Left lung (tissue), 10 donors: ENCODE data around the gene PDE8B. TPM values are rescaled to one million over a fixed set of nuclear protein-coding genes. Genes with fewer than 3 reads are reported as not detected.

Experiments
- ATAC-seq: fragments of 200-7000 bp; cut with Tn5 transposase; one replicate; pipeline ENCODE4 v1.9.1; 2020; ENCODE audit warnings: moderate library complexity
- DNase-seq, 4 donors: peaks; one replicate each; pipeline ENCODE4 v3.0.0-alpha.2; 2013 to 2020
- H3K27ac ChIP-seq, 2 donors: fragments of 200-600 bp; sonication (generic) in 1 of 2; one replicate each; pipeline versions ENCODE4 v1.5.0 to v1.8.0; 2020 to 2021
- H3K27me3 ChIP-seq, 2 donors: fragments of 200-600 bp; sonication (generic) in 1 of 2; one replicate each; pipeline versions ENCODE4 v1.5.0 to v1.8.0; 2020 to 2021
- H3K36me3 ChIP-seq, 2 donors: fragments of 200-600 bp; sonication (generic) in 1 of 2; one replicate each; pipeline versions ENCODE4 v1.5.0 to v1.8.0; 2020 to 2021
- H3K4me1 ChIP-seq, 2 donors: fragments of 200-600 bp; one replicate each; pipeline ENCODE4 v1.8.0; 2021
- H3K4me3 ChIP-seq, 2 donors: fragments of 200-600 bp; sonication (generic) in 1 of 2; one replicate each; pipeline versions ENCODE4 v1.5.0 to v1.8.0; 2020 to 2021; ENCODE audit warnings: mild to moderate bottlenecking in 1 of 2
- H3K9me3 ChIP-seq, 2 donors: fragments of 200-600 bp; sonication (generic) in 1 of 2; one replicate each; pipeline versions ENCODE4 v1.5.0 to v1.8.0; 2020 to 2021
- intact Hi-C, 2 donors: fragments of 100-400 bp; cut with DNase I; formaldehyde crosslinking; loops; one replicate each; pipeline versions ENCODE4 v1.11.2 to v1.14.2; 2022
- polyA plus RNA-seq, 6 donors: library from polyadenylated mRNA; unstranded; fragments of 120-200 nt; gene quantifications; one replicate each; pipeline ENCODE4 v1.2.1, GENCODE V29; 2013; ENCODE audit not compliant: insufficient read length in 6 of 6
- total RNA-seq, 2 donors: library from RNA; stranded (reverse); fragmentation: NEBNext Ultra II Directional; extraction: Animal tissue kit (Norgen Biotek cat#: 25700); gene quantifications; one replicate each; pipeline ENCODE4 v1.2.1, GENCODE V29; 2021
- TF ChIP-seq, protein P1 (sequence below), 2 donors: fragments of 200-600 bp; sonication (generic) in 1 of 2; IDR thresholded peaks; one replicate each; pipeline versions ENCODE4 v1.5.0 to v1.8.0; 2021; ENCODE audit warnings: antibody characterized with exemption in 2 of 2
- donor health status: DM: no; HTN: yes; CAD: no.
- donor health status: DM: no; HTN: no; CAD: no.

The PDE8B gene
- total and polyA plus RNA-seq, 8 donors: 3.3 to 8.7 (median 6.5) TPM

GRCh38 chr5:77428526-77428925 lies 218.0 kb downstream of the PDE8B start:
- Histone ChIP-seq H3K4me3 (no peak overlapping the region), H3K36me3 (peaks cover 0 to 49% of the 10 kb centered on the region in 2 donors), H3K9me3 (no peaks in the 10 kb centered on the region), H3K27ac (no peak overlapping the region), H3K4me1 (peaks cover 0 to 3% of the 10 kb centered on the region in 2 donors), H3K27me3 (no peaks in the 10 kb centered on the region)
- no peak for ATAC-seq
- TF ChIP-seq, protein P1, sequence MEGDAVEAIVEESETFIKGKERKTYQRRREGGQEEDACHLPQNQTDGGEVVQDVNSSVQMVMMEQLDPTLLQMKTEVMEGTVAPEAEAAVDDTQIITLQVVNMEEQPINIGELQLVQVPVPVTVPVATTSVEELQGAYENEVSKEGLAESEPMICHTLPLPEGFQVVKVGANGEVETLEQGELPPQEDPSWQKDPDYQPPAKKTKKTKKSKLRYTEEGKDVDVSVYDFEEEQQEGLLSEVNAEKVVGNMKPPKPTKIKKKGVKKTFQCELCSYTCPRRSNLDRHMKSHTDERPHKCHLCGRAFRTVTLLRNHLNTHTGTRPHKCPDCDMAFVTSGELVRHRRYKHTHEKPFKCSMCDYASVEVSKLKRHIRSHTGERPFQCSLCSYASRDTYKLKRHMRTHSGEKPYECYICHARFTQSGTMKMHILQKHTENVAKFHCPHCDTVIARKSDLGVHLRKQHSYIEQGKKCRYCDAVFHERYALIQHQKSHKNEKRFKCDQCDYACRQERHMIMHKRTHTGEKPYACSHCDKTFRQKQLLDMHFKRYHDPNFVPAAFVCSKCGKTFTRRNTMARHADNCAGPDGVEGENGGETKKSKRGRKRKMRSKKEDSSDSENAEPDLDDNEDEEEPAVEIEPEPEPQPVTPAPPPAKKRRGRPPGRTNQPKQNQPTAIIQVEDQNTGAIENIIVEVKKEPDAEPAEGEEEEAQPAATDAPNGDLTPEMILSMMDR (IDR thresholded peaks at IDR 0.05): no peak
- intact Hi-C loops: no loop called here
- peak in 1 of 4 donors; percentile 30 for DNase-seq

- TF ChIP-seq, protein P1 (IDR thresholded peaks at IDR 0.05): no peak
- peaks cover 0 to 65% of the 10 kb centered on the region in 2 donors for H3K36me3 ChIP-seq
- H3K9me3 ChIP-seq: no peaks in the 10 kb centered on the region
- H3K4me1 ChIP-seq: no peaks in the 10 kb centered on the region
- H3K27me3 ChIP-seq: no peaks in the 10 kb centered on the region
- intact Hi-C loops: no loop called here
- no peak for DNase-seq
- no peak overlapping the region for H3K27ac ChIP-seq
- no peak overlapping the region for H3K4me3 ChIP-seq
- no peak for ATAC-seq
Observed at GRCh38 chr5:77430726-77431125, 220.2 kb downstream of the PDE8B start.

- Histone ChIP-seq H3K4me3 (no peak overlapping the region), H3K9me3 (no peaks in the 10 kb centered on the region), H3K27me3 (no peaks in the 10 kb centered on the region), H3K4me1 (no peaks in the 10 kb centered on the region), H3K27ac (no peak overlapping the region), H3K36me3 (peaks cover 0 to 65% of the 10 kb centered on the region in 2 donors)
- TF ChIP-seq, protein P1 (IDR thresholded peaks at IDR 0.05): no peak
- ATAC-seq (no peak), DNase-seq (no peak)
- intact Hi-C loops: no loop called here
Observed at GRCh38 chr5:77431286-77431685, 220.8 kb downstream of the PDE8B start.

- TF ChIP-seq, protein P1 (IDR thresholded peaks at IDR 0.05): no peak
- intact Hi-C loops: no loop called here
- no peak for DNase-seq
Observed at GRCh38 chr5:77431719-77432118, 221.2 kb downstream of the PDE8B start.

DNA sequence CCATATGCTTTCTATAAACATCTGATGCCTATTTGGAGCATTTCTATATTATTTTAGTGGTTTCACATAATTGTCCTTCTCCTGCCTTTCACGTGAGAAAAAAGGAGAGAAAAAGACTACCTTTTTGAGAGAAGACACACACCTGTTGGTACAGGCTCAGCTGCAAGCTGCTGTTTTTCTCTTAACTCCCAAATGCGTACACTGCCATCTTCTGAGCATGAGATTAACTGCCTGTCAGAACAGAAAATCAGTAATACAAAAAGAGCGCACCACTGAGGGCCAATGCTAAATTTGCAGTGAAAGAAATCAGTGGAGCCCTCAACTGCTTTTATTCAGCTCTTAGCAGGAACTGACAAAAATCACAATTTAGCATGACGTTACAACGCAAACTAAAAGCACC lies 226.7 kb downstream of the PDE8B start:
- Histone ChIP-seq H3K27ac (no peak overlapping the region), H3K4me3 (no peak overlapping the region), H3K27me3 (no peaks in the 10 kb centered on the region), H3K36me3 (peaks cover 0 to 71% of the 10 kb centered on the region in 2 donors), H3K9me3 (no peaks in the 10 kb centered on the region), H3K4me1 (no peaks in the 10 kb centered on the region)
- peak in 1 of 4 donors; percentile 36 for DNase-seq
- peak; percentile 33 for ATAC-seq
- intact Hi-C loops: no loop called here
- TF ChIP-seq, protein P1 (IDR thresholded peaks at IDR 0.05): no peak

More at GRCh38 chr5:77431719-77432118, 221.2 kb downstream of the PDE8B start:
- no peak overlapping the region for H3K27ac ChIP-seq
- no peak overlapping the region for H3K4me3 ChIP-seq
- ATAC-seq: no peak
- no peaks in the 10 kb centered on the region for H3K4me1 ChIP-seq
- no peaks in the 10 kb centered on the region for H3K9me3 ChIP-seq
- no peaks in the 10 kb centered on the region for H3K27me3 ChIP-seq
- peaks cover 0 to 68% of the 10 kb centered on the region in 2 donors for H3K36me3 ChIP-seq
